Stimulated activated CD8-positive, alpha-beta memory T cell treated with anti-CD3 and anti-CD28 coated beads, Interleukin-7, amount 100 ng/mL, for 24 hours (primary cell): ENCODE results near the gene NCOA6.

Source experiments
- DNase-seq: peaks from one replicate; pipeline ENCODE4 v3.0.0-alpha.2; 2020; ENCODE audit warnings: low read depth

NCOA6 gene

DNA sequence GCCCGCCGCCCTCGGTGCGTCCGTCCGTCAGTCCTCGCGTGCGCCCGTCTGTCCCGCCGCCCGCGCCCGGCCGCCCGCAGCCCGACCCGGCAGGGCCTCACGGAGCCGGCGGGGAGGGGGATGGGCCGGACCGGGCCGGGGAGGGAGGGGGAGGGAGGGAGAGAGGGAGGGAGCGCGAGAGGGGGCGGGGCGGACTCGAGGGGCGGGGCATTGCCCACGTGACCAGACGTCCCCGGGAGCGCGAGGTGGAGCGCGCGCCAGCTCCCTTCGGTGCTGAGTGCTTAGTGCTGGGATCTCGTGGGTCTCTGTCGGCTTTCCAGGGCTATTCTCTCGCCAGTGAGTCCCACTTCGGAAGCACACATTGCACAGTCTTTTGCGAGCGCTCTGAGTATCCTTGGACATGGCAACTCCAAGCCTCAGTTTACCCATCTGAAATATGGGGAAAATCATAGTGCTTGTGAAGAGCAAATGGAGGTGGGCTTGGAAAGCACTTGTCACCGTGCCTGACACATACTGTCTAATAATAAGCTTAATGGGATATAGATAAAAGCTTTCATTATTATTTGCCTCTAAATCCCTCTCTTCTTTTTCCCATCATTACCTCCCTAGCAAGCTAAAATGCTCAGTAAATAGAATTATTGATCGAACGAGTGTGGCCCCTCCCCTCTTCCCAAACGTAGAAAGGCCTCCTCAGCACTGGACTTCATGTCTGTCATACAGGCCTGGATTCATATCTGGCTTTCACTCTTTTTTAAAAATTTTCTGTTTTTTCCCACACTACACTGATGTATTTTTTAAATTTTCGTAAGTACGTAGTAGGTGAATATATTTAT lies at the start of gene NCOA6:
TSS of gene NCOA6 (minus strand) at position 122 of the 833 bp plus-strand sequence. CDS start 43,296 bp downstream, outside the sequence.
- peak; percentile 79 for DNase-seq

DNA sequence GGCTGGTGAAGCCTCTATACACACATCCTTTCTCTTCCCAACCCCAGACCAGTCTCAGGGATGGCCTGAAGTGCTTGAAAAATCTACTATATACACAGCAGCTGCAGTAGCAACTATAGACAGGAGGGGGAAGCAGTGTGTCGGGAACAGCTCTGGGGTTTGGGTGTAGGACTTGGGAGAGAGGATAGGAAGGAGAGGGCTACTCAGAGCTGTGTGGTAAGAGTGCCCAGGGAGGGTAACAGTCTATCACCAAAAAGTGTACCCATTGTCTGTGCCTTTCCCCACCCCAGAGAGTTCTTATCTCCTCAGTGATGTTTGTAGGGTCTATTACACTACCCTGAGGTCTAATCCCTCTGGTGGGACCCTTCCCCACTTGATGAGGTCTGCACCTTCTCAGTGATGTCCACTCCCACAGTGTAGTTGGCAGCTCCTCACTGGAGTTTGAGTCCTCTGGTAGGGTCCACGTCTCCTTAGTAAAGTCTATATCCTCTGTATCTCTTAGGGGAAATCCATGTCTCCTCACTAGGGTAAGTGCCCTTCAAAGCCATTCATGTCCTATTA lies 48.7 kb upstream of the NCOA6 start:
- DNase-seq, result no peak

GRCh38 chr20:34873583-34874093 lies 48.2 kb upstream of the NCOA6 start:
- no peak for DNase-seq

DNA sequence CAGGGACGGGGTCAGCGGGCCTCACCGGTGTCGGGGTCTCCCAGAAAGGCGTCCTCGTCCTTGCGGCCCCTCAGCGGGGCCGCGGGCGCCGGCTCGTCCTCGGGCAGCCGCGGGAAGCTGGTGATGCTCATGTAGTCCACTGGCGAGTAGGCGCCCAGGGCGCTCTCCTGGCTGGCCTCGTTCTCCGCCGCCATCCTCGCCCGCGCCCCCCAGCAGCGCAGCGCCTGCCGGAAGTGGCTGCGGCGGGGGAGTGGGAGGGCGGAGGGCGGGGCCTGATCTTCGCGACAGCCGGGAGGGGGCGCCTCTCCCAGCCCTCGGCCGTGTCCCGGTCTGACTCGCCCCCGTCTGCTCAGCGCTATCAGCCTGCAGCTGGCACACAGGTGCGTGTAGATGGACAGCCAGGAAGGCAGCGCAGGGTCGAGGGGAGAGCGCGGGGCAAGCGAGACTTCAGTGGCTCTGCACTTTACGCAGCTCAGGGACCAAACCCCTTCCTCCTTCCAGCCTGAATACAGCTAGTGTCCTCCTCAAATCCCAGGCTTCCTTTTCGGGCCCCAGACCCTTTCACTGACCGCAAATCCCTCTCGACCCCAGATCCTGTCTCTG lies 47.3 kb upstream of the NCOA6 start, which contains the start of gene GGT7:
TSS of gene GGT7 (minus strand) at position 235 of the 603 bp plus-strand sequence. CDS start at position 194, 41 bp downstream.
- DNase-seq, result peak; percentile 77

- no peak for DNase-seq
Measured at GRCh38 chr20:34871966-34872621, 46.6 kb upstream of the NCOA6 start.

GRCh38 chr20:34871320-34871926 lies 46.0 kb upstream of the NCOA6 start:
- DNase-seq, result no peak

- DNase-seq, result no peak
Measured at GRCh38 chr20:34864216-34864615, 38.8 kb upstream of the NCOA6 start.

DNA sequence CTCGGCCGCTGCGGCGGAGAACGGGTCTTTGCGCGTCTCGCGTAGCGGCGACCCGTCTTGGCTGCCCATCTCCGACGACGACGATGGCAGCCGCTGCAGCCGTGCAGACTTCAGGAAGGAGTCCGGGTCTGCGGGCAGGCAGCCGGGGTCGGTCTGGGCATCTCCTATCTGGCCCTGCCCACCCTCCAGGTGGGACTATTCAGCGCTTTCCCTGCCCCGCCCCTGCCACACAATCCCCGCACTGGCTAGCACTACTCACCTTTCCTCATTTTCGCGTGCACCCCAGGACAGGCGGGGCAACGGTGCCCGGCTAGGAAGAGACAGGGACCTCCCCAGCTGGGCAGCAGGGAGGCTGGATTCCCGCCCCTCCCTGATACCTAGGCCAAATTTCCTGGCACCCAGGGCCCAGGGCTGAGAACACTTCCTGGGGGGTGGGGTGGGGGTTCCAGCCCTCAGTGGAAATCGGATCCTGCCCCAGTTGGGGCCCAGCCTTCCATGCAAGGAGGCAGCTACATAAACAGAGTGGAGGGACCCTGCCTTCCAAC lies 38.0 kb upstream of the NCOA6 start:
- no peak for DNase-seq

DNA sequence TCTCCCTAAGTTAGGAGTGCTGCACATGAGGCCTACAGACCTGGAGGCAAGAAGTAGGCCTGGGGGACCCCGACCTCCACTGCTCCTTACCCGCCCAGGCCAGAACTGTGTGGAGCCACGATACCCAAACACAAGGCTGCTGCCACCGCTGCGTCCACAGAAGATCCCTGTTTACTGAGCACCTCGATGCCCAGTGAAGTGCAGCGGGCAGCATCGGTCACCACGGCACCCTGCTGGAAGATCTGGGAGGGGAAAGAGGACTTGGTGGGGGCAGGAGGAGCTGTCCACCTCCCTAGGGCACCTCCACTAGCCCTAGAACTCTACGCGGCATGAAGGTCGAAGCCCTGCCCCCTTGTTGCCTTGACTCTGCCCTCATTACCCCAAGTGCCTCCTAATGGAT lies 37.3 kb upstream of the NCOA6 start:
- DNase-seq, result no peak

- DNase-seq, result no peak
Measured at GRCh38 chr20:34861386-34862084, 36.1 kb upstream of the NCOA6 start.

GRCh38 chr20:34859826-34860545 lies 34.5 kb upstream of the NCOA6 start:
- DNase-seq, result no peak

DNA sequence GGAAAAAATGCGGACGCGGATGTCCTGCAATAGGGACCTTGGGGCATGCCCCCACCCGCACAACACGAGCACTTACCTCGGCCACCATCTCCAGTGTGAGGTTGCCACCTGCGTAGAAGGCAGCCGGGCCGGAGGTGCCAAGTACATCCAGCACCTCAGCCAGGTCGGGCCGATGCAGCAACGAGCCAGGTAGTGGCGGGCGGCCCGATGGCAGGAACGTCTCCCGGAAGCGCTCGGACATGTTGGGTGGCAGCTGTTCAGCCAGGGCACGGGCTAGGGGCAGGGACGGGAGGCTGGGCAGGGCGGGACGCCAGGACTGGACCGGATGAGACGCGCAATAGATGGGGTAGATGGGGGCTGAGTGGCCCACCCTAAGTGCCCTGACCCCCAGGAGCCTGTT lies 33.9 kb upstream of the NCOA6 start:
- no peak for DNase-seq

DNA sequence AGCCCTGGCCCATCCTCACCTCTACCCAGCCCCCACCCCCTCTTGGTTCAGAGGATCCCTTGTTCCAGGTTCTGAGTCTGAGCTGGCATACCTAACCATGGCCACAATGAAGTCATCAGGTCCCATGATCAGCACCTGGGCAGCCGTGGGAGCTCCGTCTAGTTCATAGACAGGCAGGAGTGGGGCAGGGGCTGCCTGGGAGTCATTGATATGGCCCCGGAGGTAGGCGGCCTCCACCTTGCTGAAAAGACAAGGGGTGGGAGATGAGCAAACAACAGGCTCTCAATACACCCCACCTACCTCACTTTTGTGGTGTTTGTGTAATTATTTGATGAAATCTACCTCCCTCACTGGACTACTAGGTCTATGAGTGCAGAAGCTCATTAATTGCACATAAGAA lies 26.8 kb upstream of the NCOA6 start:
- no peak for DNase-seq

DNA sequence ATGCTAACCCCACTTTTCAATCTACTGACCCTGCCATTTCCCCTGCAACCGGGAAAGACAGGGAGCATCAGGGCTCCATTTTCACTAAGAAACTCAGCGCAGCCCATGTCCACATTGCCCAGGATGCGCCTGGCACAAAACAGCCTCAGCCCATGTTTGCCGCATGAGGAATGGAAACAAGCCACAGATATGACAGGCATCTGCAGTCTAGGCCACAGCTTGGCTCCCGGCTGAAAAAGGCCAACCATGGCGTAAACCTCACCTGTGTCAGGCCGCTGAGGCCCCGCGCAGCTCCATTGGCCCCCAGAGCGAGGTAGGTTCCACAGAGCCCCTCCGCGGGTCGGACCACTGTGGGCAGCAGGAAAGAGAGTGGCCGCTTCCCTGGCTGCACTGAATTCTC lies 25.5 kb upstream of the NCOA6 start:
- DNase-seq, result no peak

DNA sequence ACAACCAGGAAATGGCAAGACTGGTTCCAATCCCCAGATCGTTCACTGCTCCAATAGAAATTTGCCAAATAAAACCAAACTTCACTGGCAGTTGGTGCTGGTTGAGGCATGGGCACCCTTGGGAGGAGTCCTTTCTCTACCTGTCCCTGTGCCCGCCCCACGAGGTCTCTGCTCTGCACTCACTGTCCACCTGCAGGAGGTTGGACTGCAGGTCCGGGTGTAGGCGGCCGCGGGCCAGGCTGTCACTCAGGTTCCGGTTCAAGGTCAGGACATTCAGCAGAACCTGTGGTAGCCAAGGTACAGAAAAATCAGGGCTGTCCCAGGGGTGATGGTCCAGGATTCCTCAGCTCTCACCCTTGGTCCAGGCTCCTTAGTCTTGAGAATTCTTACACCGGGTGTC lies 24.3 kb upstream of the NCOA6 start:
- DNase-seq, result no peak

DNA sequence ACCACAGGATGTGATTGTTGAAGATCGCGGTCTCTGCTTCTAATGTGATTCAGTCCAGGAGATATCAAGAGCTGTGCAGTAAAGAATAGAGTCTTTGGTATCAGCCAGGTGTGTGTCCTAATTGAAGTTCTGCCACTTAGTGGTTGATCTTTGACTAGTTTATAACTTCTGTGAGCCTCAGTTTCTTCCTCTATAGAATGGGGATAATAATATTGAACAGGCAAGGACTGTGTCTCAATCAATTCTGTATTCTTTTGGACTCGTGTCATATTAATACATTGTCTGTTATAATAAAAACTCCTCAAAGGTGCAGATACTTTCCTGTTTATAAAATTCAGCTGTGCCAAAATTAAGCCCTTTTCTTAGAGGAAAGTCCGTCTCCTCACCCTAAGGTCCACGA lies 23.1 kb upstream of the NCOA6 start:
- no peak for DNase-seq

- DNase-seq, result no peak
Measured at GRCh38 chr20:34843421-34843820, 18.0 kb upstream of the NCOA6 start.

GRCh38 chr20:34842143-34842542 lies 16.7 kb upstream of the NCOA6 start:
- no peak for DNase-seq

- DNase-seq, result no peak
Measured at GRCh38 chr20:34834459-34834893, 9.0 kb upstream of the NCOA6 start.

GRCh38 chr20:34831936-34832335 lies 6.5 kb upstream of the NCOA6 start:
- no peak for DNase-seq
